Neural progenitor cell (in vitro differentiated cells): ENCODE results near the gene TFAM. TPM values are rescaled to one million over a fixed set of nuclear protein-coding genes. Genes with fewer than 3 reads are reported as not detected.

Source experiments
- DNase-seq: peaks from one replicate; pipeline ENCODE4 v3.0.0-alpha.2; 2016; ENCODE audit warnings: low spot score
- H2AFZ ChIP-seq: fragments of 200-600 bp; sonication (generic); replicated peaks from 2 replicates; pipeline ENCODE4 v1.6.1; 2016; ENCODE audit warnings: antibody characterized with exemption
- H3F3A ChIP-seq: fragments of 200-600 bp; sonication (generic); 2 replicates; pipeline ENCODE4 v1.6.1; 2016; ENCODE audit warnings: antibody characterized with exemption, low read depth
- H3K27ac ChIP-seq: fragments of 200-600 bp; sonication (generic); 2 replicates; pipeline ENCODE4 v1.5.1; 2016; ENCODE audit warnings: mild to moderate bottlenecking
- H3K27me3 ChIP-seq: fragments of 200-600 bp; sonication (generic); 2 replicates; pipeline ENCODE4 v1.6.1; 2016; ENCODE audit warnings: mild to moderate bottlenecking, moderate library complexity
- H3K36me3 ChIP-seq: fragments of 200-600 bp; sonication (generic); 2 replicates; pipeline ENCODE4 v1.5.1; 2016
- H3K4me1 ChIP-seq: fragments of 200-600 bp; sonication (generic); 2 replicates; pipeline ENCODE4 v1.6.1; 2016; ENCODE audit warnings: mixed run types
- H3K4me2 ChIP-seq: fragments of 200-600 bp; sonication (generic); 2 replicates; pipeline ENCODE4 v1.6.1; 2016
- H3K4me3 ChIP-seq: fragments of 200-600 bp; sonication (generic); 2 replicates; pipeline ENCODE4 v1.5.1; 2016
- H3K79me2 ChIP-seq: fragments of 200-600 bp; sonication (generic); 2 replicates; pipeline ENCODE4 v1.6.1; 2016; ENCODE audit warnings: low read depth
- H3K9ac ChIP-seq: fragments of 200-600 bp; sonication (generic); 2 replicates; pipeline ENCODE4 v1.6.1; 2016
- H3K9me3 ChIP-seq: fragments of 200-600 bp; sonication (generic); 2 replicates; pipeline ENCODE4 v1.5.1; 2016; ENCODE audit warnings: low read depth
- H4K20me1 ChIP-seq: fragments of 200-600 bp; sonication (generic); 2 replicates; pipeline ENCODE4 v1.6.1; 2016; ENCODE audit warnings: low read depth
- H3K27ac Mint-ChIP-seq: 3 replicates; pipeline ENCODE4 v1.8.0; 2021; ENCODE audit warnings: mixed read lengths
- H3K27me3 Mint-ChIP-seq: 2 replicates; pipeline ENCODE4 v1.8.0; 2022; ENCODE audit warnings: low read depth, mild to moderate bottlenecking, inconsistent platforms, moderate library complexity, mixed read lengths; ENCODE audit not compliant: insufficient read depth
- H3K36me3 Mint-ChIP-seq: 3 replicates; pipeline ENCODE4 v1.8.0; 2021; ENCODE audit warnings: mixed read lengths
- H3K4me1 Mint-ChIP-seq: 3 replicates; pipeline ENCODE4 v1.8.0; 2021; ENCODE audit warnings: mixed read lengths
- H3K4me3 Mint-ChIP-seq: 3 replicates; pipeline ENCODE4 v1.8.0; 2021; ENCODE audit warnings: mild to moderate bottlenecking, moderate library complexity, mixed read lengths
- H3K9me3 Mint-ChIP-seq: 3 replicates; pipeline ENCODE4 v1.8.0; 2020; ENCODE audit warnings: mixed read lengths
- CTCF ChIP-seq: fragments of 200-600 bp; sonication (generic); IDR thresholded peaks from 2 replicates; pipeline ENCODE4 v1.5.1; 2017; ENCODE audit warnings: antibody characterized with exemption, mild to moderate bottlenecking
- EZH2 ChIP-seq: fragments of 200-600 bp; sonication (generic); IDR thresholded peaks from 2 replicates; pipeline ENCODE4 v1.6.1; 2017; ENCODE audit warnings: antibody characterized with exemption, mild to moderate bottlenecking, moderate library complexity
- EZH2phosphoT487 ChIP-seq: fragments of 200-600 bp; sonication (generic); IDR thresholded peaks from 2 replicates; pipeline ENCODE4 v1.6.1; 2017; ENCODE audit warnings: antibody characterized with exemption
- total RNA-seq: library from RNA; depleted of rRNA; stranded (reverse); fragments of >200 nt; gene quantifications from 2 replicates; pipeline ENCODE4 v1.2.3, GENCODE V29; 2015; ENCODE audit warnings: low replicate concordance

The TFAM gene
- total RNA-seq, 1 donor from 2014 or later, result 61.2 TPM

GRCh38 chr10:58359541-58359940, 25.7 kb upstream of the TFAM start:
- no peak overlapping the region for H3K4me3 ChIP-seq
- Mint-ChIP-seq H3K36me3 (no peaks in the 10 kb centered on the region), H3K9me3 (no peaks in the 10 kb centered on the region), H3K4me3 (no peak overlapping the region), H3K27me3 (no peaks in the 10 kb centered on the region), H3K27ac (no peak overlapping the region), H3K4me1 (peaks cover 3% of the 10 kb centered on the region)
- H3K9ac ChIP-seq, result no peak overlapping the region
- no peaks in the 10 kb centered on the region for H3K9me3 ChIP-seq
- no peak for TF ChIP-seq CTCF
- peaks cover 39% of the 10 kb centered on the region for H3K79me2 ChIP-seq
- no peaks in the 10 kb centered on the region for H3F3A ChIP-seq
- no peaks in the 10 kb centered on the region for H3K27me3 ChIP-seq
- no peak for DNase-seq
- no peak overlapping the region for H3K27ac ChIP-seq
- peaks cover 3% of the 10 kb centered on the region for H3K36me3 ChIP-seq
- peaks cover 6% of the 10 kb centered on the region for H4K20me1 ChIP-seq
- H3K4me2 ChIP-seq, result no peak overlapping the region
- H2AFZ ChIP-seq, result no peak overlapping the region
- no peaks in the 10 kb centered on the region for H3K4me1 ChIP-seq

GRCh38 chr10:58360412-58361004, 24.7 kb upstream of the TFAM start:
- no peak for TF ChIP-seq CTCF
- no peak for TF ChIP-seq EZH2
- no peak for TF ChIP-seq EZH2phosphoT487
- H3K4me1 Mint-ChIP-seq, result peaks cover 3% of the 10 kb centered on the region
- H3K4me1 ChIP-seq, result no peaks in the 10 kb centered on the region
- H3K9ac ChIP-seq, result no peak overlapping the region
- H3F3A ChIP-seq, result no peaks in the 10 kb centered on the region
- no peak overlapping the region for H3K4me2 ChIP-seq
- H3K4me3 ChIP-seq, result no peak overlapping the region
- peaks cover 6% of the 10 kb centered on the region for H4K20me1 ChIP-seq
- no peak for DNase-seq
- H2AFZ ChIP-seq, result no peak overlapping the region
- no peaks in the 10 kb centered on the region for H3K27me3 ChIP-seq
- H3K36me3 Mint-ChIP-seq, result no peaks in the 10 kb centered on the region
- no peaks in the 10 kb centered on the region for H3K9me3 Mint-ChIP-seq
- H3K27ac ChIP-seq, result no peak overlapping the region
- no peak overlapping the region for H3K27ac Mint-ChIP-seq
- no peaks in the 10 kb centered on the region for H3K9me3 ChIP-seq
- peaks cover 3% of the 10 kb centered on the region for H3K36me3 ChIP-seq
- H3K4me3 Mint-ChIP-seq, result no peak overlapping the region
- peaks cover 32% of the 10 kb centered on the region for H3K79me2 ChIP-seq
- H3K27me3 Mint-ChIP-seq, result no peaks in the 10 kb centered on the region

DNA sequence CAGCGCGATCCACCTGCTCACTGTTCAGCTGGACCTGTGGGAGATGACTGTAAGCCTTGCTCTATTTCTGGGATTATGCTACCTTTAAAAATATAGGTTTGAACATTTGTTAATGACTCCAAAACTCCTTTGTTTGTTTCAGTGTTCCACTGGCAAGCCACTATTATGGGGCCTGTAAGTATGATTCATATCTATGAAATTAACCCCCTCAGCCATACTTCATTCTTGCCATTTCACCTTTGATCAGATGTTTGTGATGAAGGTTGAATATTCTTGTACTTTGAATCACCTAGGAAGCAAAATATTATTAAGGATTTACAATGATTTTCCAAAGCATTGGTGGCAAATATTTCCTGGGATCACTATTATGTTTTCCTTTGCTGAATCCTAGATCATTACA, 23.9 kb upstream of the TFAM start:
- Histone ChIP-seq H3K4me3 (no peak overlapping the region), H4K20me1 (peaks cover 6% of the 10 kb centered on the region), H3K4me1 (no peaks in the 10 kb centered on the region), H2AFZ (no peak overlapping the region), H3K36me3 (peaks cover 3% of the 10 kb centered on the region), H3K27ac (no peak overlapping the region), H3K9ac (no peak overlapping the region), H3K9me3 (no peaks in the 10 kb centered on the region), H3K79me2 (peaks cover 23% of the 10 kb centered on the region), H3F3A (no peaks in the 10 kb centered on the region), H3K4me2 (no peak overlapping the region), H3K27me3 (no peaks in the 10 kb centered on the region)
- DNase-seq, result no peak
- Mint-ChIP-seq H3K9me3 (no peaks in the 10 kb centered on the region), H3K4me1 (peaks cover 3% of the 10 kb centered on the region), H3K27ac (no peak overlapping the region), H3K4me3 (no peak overlapping the region), H3K27me3 (no peaks in the 10 kb centered on the region), H3K36me3 (no peaks in the 10 kb centered on the region)
- TF ChIP-seq EZH2phosphoT487, result no peak
- no peak for TF ChIP-seq CTCF
- TF ChIP-seq EZH2, result no peak
